Activated naive CD4-positive, alpha-beta T cell treated with anti-CD3 and anti-CD28 coated beads, Interleukin-2, amount 10 ng/mL, durations not matched to agents 7 days and 5 days (primary cell): ENCODE data around the gene FAM184A.

Experiments used
- CTCF ChIA-PET: fragments of 350-600 bp; sonication (Branson Sonifier 250); formaldehyde crosslinking; loops from one replicate; lab custom pipeline; 2021; ENCODE audit warnings: antibody characterized with exemption; lab: Charles Lee
- DNase-seq: peaks from one replicate; pipeline ENCODE4 v3.0.0-alpha.2; 2020
- H3K27ac Mint-ChIP-seq: one replicate; pipeline ENCODE4 v1.8.0; 2021; ENCODE audit warnings: mild to moderate bottlenecking, moderate library complexity, mixed read lengths
- H3K27me3 Mint-ChIP-seq: one replicate; pipeline ENCODE4 v1.8.0; 2021; ENCODE audit warnings: mild to moderate bottlenecking, mixed read lengths
- H3K36me3 Mint-ChIP-seq: one replicate; pipeline ENCODE4 v1.8.0; 2021; ENCODE audit warnings: mixed read lengths
- H3K4me1 Mint-ChIP-seq: one replicate; pipeline ENCODE4 v1.8.0; 2021; ENCODE audit warnings: mixed read lengths
- H3K4me3 Mint-ChIP-seq: one replicate; pipeline ENCODE4 v1.8.0; 2021; ENCODE audit warnings: mild to moderate bottlenecking, moderate library complexity, mixed read lengths
- H3K9me3 Mint-ChIP-seq: one replicate; pipeline ENCODE4 v1.8.0; 2021; ENCODE audit warnings: mixed read lengths

FAM184A gene

DNA sequence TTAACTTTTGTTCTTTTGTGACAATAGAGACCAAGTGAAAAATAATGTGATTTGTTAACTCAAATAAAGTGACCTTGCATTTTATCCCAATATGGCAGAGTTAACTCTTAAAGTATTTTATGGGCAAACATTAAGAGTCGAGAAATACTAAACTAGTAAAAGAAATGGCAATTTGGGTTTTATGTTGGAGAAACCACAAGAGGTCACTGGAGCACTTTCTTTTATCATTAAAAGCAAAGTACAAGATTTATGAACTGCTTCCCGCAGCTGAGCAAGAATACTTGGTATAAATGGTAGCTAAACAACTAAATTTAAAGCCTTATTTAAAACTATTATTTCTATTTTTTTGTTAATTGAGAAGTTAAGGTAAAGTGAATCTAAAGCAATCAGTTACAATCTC is 110.0 kb downstream of the FAM184A start:
- no peaks in the 10 kb centered on the region for H3K36me3 Mint-ChIP-seq
- H3K9me3 Mint-ChIP-seq: no peaks in the 10 kb centered on the region
- CTCF ChIA-PET: interaction anchor here (0.7 to 6.2 kb wide), 4 partner anchors 72 to 180 kb away, joined by 3 to 62 read pairs (median 4); no protein-coding TSS in a partner anchor
- no peak for DNase-seq
- no peak overlapping the region for H3K27ac Mint-ChIP-seq
- H3K27me3 Mint-ChIP-seq: no peaks in the 10 kb centered on the region
- H3K4me1 Mint-ChIP-seq: no peaks in the 10 kb centered on the region
- H3K4me3 Mint-ChIP-seq: no peak overlapping the region

DNA sequence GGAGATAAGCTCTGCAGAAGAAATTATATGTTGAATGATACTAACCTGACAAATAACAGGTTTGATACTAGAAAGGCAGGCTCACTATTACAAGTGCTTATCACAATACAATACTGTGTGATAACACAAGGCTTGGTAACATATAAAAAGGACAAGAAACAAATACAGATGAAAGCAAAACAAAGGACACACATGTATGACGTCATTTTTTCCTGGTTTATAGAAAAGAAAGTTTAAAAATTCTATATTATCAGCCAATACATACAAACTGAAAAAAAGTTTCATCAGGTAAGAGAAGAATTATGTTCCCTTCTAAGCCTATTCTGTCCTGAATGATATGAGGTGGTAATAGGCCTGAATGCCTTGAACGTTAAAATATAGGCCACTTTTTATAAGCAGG is 111.2 kb downstream of the FAM184A start:
- H3K4me3 Mint-ChIP-seq: no peak overlapping the region
- H3K27ac Mint-ChIP-seq: no peak overlapping the region

GRCh38 chr6:118965843-118966370 is 112.6 kb downstream of the FAM184A start:
- CTCF ChIA-PET: interaction anchor here (5.8 kb wide), 1 partner anchor 144 kb away, joined by 50 read pairs; no protein-coding TSS in a partner anchor
- H3K4me3 Mint-ChIP-seq: no peak overlapping the region
- H3K4me1 Mint-ChIP-seq: no peaks in the 10 kb centered on the region
- no peaks in the 10 kb centered on the region for H3K36me3 Mint-ChIP-seq
- no peak for DNase-seq
- H3K9me3 Mint-ChIP-seq: no peaks in the 10 kb centered on the region
- no peaks in the 10 kb centered on the region for H3K27me3 Mint-ChIP-seq
- H3K27ac Mint-ChIP-seq: no peak overlapping the region

More for the DNA sequence above, 111.2 kb downstream of the FAM184A start:
- Mint-ChIP-seq H3K36me3 (no peaks in the 10 kb centered on the region), H3K9me3 (no peaks in the 10 kb centered on the region), H3K27me3 (no peaks in the 10 kb centered on the region), H3K4me1 (no peaks in the 10 kb centered on the region)
- CTCF ChIA-PET: interaction anchor here (0.9 to 6.2 kb wide), 4 partner anchors 143 to 162 kb away, joined by 3 to 62 read pairs (median 26); no protein-coding TSS in a partner anchor
- no peak for DNase-seq

GRCh38 chr6:118965371-118965770 is 113.1 kb downstream of the FAM184A start:
- no peak overlapping the region for H3K27ac Mint-ChIP-seq
- no peaks in the 10 kb centered on the region for H3K36me3 Mint-ChIP-seq
- no peaks in the 10 kb centered on the region for H3K9me3 Mint-ChIP-seq
- H3K27me3 Mint-ChIP-seq: no peaks in the 10 kb centered on the region
- no peak for DNase-seq
- CTCF ChIA-PET: interaction anchor here (5.8 kb wide), 1 partner anchor 145 kb away, joined by 50 read pairs; no protein-coding TSS in a partner anchor
- H3K4me1 Mint-ChIP-seq: no peaks in the 10 kb centered on the region
- no peak overlapping the region for H3K4me3 Mint-ChIP-seq

DNA sequence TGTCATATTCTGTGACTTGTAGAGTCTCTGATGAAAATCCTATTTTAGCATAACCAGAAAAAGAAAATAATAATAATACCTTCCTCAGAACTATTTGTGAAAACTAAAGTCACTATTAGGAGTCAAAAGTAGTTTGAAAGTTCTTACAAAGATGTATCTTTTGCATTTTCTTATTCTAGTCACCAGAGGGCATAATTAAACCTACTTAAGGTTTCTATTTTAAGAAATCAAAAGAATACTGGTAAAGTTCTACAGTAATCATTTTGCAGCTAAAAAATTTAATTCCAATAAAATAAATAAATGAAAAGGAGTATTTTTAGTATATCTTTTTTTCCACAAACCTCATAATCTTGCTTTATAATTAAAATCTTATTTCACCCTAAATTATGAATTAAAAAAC is 115.5 kb downstream of the FAM184A start:
- Mint-ChIP-seq H3K27me3 (no peaks in the 10 kb centered on the region), H3K9me3 (no peaks in the 10 kb centered on the region), H3K4me1 (peaks cover 13% of the 10 kb centered on the region), H3K36me3 (no peaks in the 10 kb centered on the region), H3K4me3 (no peak overlapping the region), H3K27ac (no peak overlapping the region)
- DNase-seq: no peak
- CTCF ChIA-PET: interaction anchor here (0.9 to 5.8 kb wide), 8 partner anchors 13 to 350 kb away, joined by 3 to 50 read pairs (median 4); no protein-coding TSS in a partner anchor

DNA sequence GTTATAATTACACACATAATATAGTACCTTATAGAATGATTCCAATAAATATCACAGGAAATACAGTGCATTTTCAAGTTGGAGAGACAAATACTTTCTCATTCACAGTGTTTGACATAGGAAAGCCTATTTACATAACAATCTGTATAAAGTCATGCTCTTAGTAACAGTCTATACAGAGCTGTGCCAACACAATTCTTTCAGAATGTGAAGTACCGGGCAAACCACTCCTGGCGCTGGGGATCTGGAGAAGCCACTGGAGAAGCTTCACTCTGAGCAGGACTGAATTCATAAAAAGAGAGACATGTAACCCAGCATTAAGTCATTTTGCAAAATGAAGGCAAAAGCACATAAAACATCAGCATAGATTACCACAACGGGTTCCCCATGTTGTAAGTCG is 118.6 kb downstream of the FAM184A start:
- CTCF ChIA-PET: interaction anchor here (1.7 kb wide), 1 partner anchor 151 kb away, joined by 5 read pairs; no protein-coding TSS in a partner anchor
- H3K36me3 Mint-ChIP-seq: no peaks in the 10 kb centered on the region

GRCh38 chr6:118953391-118953790 is 125.1 kb downstream of the FAM184A start:
- H3K27ac Mint-ChIP-seq: no peak overlapping the region

More for the DNA sequence above, 118.6 kb downstream of the FAM184A start:
- Mint-ChIP-seq H3K4me1 (peaks cover 13% of the 10 kb centered on the region), H3K9me3 (no peaks in the 10 kb centered on the region), H3K4me3 (no peak overlapping the region), H3K27me3 (no peaks in the 10 kb centered on the region), H3K27ac (no peak overlapping the region)
- DNase-seq: no peak

GRCh38 chr6:118952683-118953082 is 125.8 kb downstream of the FAM184A start:
- no peaks in the 10 kb centered on the region for H3K4me1 Mint-ChIP-seq
- no peak overlapping the region for H3K27ac Mint-ChIP-seq
- CTCF ChIA-PET: no interaction called here
- DNase-seq: no peak
- H3K9me3 Mint-ChIP-seq: peaks cover 1% of the 10 kb centered on the region
- H3K4me3 Mint-ChIP-seq: no peak overlapping the region
- H3K27me3 Mint-ChIP-seq: peaks cover 23% of the 10 kb centered on the region
- H3K36me3 Mint-ChIP-seq: no peaks in the 10 kb centered on the region

More at GRCh38 chr6:118953391-118953790, 125.1 kb downstream of the FAM184A start:
- DNase-seq: no peak
- Mint-ChIP-seq H3K9me3 (peaks cover 1% of the 10 kb centered on the region), H3K27me3 (peaks cover 16% of the 10 kb centered on the region), H3K36me3 (no peaks in the 10 kb centered on the region), H3K4me3 (no peak overlapping the region), H3K4me1 (peaks cover 4% of the 10 kb centered on the region)
- CTCF ChIA-PET: interaction anchor here (1.0 kb wide), 1 partner anchor 124 kb away, joined by 3 read pairs; no protein-coding TSS in a partner anchor

DNA sequence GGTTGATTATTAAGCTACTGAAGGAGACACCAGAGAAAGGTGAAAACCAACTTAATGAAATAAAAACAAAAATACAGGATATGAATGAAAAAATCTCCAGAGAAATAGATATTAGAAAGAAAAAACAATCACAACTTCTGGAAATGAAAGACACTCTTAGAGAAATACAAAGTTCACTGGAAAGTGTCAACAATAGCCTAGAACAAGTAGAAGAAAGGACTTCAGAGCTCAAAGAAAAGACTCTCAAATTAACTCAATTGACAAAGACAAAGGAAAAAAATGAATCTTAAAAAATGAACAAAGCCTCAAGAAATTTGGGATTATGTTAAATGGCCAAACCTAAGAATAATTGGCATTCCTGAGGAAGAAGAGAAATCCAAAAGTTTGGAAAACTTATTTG is 133.2 kb downstream of the FAM184A start:
- Mint-ChIP-seq H3K36me3 (peaks cover 2% of the 10 kb centered on the region), H3K4me1 (no peaks in the 10 kb centered on the region), H3K9me3 (peaks cover 27% of the 10 kb centered on the region), H3K27me3 (peaks cover 52% of the 10 kb centered on the region), H3K27ac (no peak overlapping the region), H3K4me3 (no peak overlapping the region)
- DNase-seq: no peak
- CTCF ChIA-PET: no interaction called here

- peaks cover 26% of the 10 kb centered on the region for H3K27me3 Mint-ChIP-seq
- peaks cover 25% of the 10 kb centered on the region for H3K9me3 Mint-ChIP-seq
- CTCF ChIA-PET: no interaction called here
- peaks cover 22% of the 10 kb centered on the region for H3K36me3 Mint-ChIP-seq
- H3K4me3 Mint-ChIP-seq: no peak overlapping the region
- no peak for DNase-seq
- H3K4me1 Mint-ChIP-seq: peaks cover 3% of the 10 kb centered on the region
- H3K27ac Mint-ChIP-seq: no peak overlapping the region
Observed at GRCh38 chr6:118940770-118941169, 137.7 kb downstream of the FAM184A start.

DNA sequence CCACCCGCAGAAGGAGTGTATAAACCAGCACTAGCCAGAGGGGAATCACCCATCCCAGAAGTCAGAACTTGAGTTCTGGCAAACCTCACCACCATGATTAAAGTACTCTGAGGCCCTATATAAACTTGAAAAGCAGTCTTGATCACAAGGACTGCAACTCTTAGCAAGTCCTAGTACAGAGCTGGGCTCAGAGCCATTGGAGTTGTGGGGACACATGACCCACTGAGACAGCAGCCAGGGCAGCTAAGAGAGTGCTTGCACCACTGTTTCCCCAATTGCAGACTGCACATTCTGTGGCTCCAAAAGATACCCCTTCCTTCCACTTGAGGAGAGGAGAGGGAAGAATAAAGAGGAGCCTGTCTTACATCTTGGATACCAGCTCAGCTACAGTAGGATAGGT is 138.8 kb downstream of the FAM184A start:
- CTCF ChIA-PET: no interaction called here
- DNase-seq: no peak
- Mint-ChIP-seq H3K27me3 (peaks cover 16% of the 10 kb centered on the region), H3K9me3 (peaks cover 15% of the 10 kb centered on the region), H3K4me3 (no peak overlapping the region), H3K4me1 (peaks cover 12% of the 10 kb centered on the region), H3K36me3 (peaks cover 21% of the 10 kb centered on the region), H3K27ac (no peak overlapping the region)

GRCh38 chr6:118935978-118936703 is 142.3 kb downstream of the FAM184A start:
- H3K27ac Mint-ChIP-seq: no peak overlapping the region
- H3K36me3 Mint-ChIP-seq: peaks cover 28% of the 10 kb centered on the region
- no peak for DNase-seq
- no peaks in the 10 kb centered on the region for H3K27me3 Mint-ChIP-seq
- H3K9me3 Mint-ChIP-seq: peaks cover 8% of the 10 kb centered on the region
- CTCF ChIA-PET: no interaction called here
- peaks cover 25% of the 10 kb centered on the region for H3K4me1 Mint-ChIP-seq
- H3K4me3 Mint-ChIP-seq: no peak overlapping the region

- Mint-ChIP-seq H3K36me3 (peaks cover 33% of the 10 kb centered on the region), H3K4me1 (peaks cover 25% of the 10 kb centered on the region), H3K9me3 (peaks cover 8% of the 10 kb centered on the region), H3K27me3 (no peaks in the 10 kb centered on the region), H3K4me3 (peak overlapping the region; percentile 83), H3K27ac (peak overlapping the region; percentile 94)
- CTCF ChIA-PET: no interaction called here
- DNase-seq: no peak
Observed at GRCh38 chr6:118935331-118935668, 143.2 kb downstream of the FAM184A start.

GRCh38 chr6:118934461-118935330 is 143.8 kb downstream of the FAM184A start, which contains the start of gene MCM9:
MCM9 (minus strand) TSS chr6:118935159; CDS start chr6:118931723, 3,436 bp downstream.
- Mint-ChIP-seq H3K4me3 (peak within 1 kb of the TSS; percentile 83), H3K27me3 (no peaks in the 10 kb centered on the region), H3K27ac (peak within 1 kb of the TSS; percentile 94), H3K36me3 (peaks cover 33% of the 10 kb centered on the region), H3K4me1 (peaks cover 25% of the 10 kb centered on the region), H3K9me3 (peaks cover 8% of the 10 kb centered on the region)
- peak; percentile 89 for DNase-seq
- CTCF ChIA-PET: interaction anchor here (0.7 kb wide), 1 partner anchor 369 kb away, joined by 4 read pairs; no protein-coding TSS in a partner anchor
